Measurements from ENCODE around the gene KCNMB2.

DNA sequence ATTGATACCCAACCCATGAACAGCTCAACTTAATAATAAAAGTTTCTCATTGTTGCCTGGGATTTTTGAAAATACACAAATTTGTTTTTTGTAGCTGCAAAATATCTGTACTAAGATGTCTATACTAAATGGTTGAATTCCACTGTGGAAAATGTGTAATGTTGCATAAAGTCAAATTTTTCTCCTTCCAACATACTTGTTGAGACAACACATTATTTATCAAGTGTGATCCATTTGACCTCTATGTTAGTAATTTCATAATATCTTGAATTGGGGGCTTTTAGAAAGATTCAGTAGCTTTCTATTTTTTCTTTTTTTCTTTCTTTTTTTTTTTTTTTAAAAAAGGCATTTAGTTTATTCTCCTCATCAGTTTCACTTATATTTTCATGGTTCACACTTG lies 88.0 kb downstream of the KCNMB2 start:
- TF ChIP-seq CTCF (IDR thresholded peaks at IDR 0.05) (no peak), POLR2A (IDR thresholded peaks at IDR 0.05) (no peak), POLR2AphosphoS5 (IDR thresholded peaks at IDR 0.05) (no peak)

Data from transverse colon (tissue), 4 donors.